Cardiac muscle cell (in vitro differentiated cells and primary cell): ENCODE data around the gene DDIT4. TPM values are rescaled to one million over a fixed set of nuclear protein-coding genes. Genes with fewer than 3 reads are reported as not detected.
A peak's percentile ranks its signal among the peaks of the same experiment; 100 is the strongest.

Experiments used
- DNase-seq, 2 donors: peaks; one replicate each; pipeline versions ENCODE4 v3.0.0 to v3.0.0-alpha.2; 2010 to 2017; ENCODE audit warnings: low read depth in 1 of 2, low spot score in 1 of 2
- H3K27ac ChIP-seq: fragments of 200-600 bp; sonication (generic); 2 replicates; pipeline ENCODE4 v1.5.1; 2016
- H3K27me3 ChIP-seq: fragments of 200-600 bp; sonication (generic); 2 replicates; pipeline ENCODE4 v1.6.0; 2016; ENCODE audit warnings: control low read depth
- H3K36me3 ChIP-seq: fragments of 200-600 bp; sonication (generic); 2 replicates; pipeline ENCODE4 v1.5.1; 2016; ENCODE audit warnings: control low read depth
- H3K4me1 ChIP-seq: fragments of 200-600 bp; sonication (generic); 2 replicates; pipeline ENCODE4 v1.8.1; 2017; ENCODE audit warnings: low read depth, mild to moderate bottlenecking, mixed run types
- H3K4me3 ChIP-seq: fragments of 200-600 bp; sonication (generic); 2 replicates; pipeline ENCODE4 v1.5.1; 2016; ENCODE audit warnings: mild to moderate bottlenecking
- H3K9me3 ChIP-seq: fragments of 200-600 bp; sonication (generic); 2 replicates; pipeline ENCODE4 v1.5.1; 2017; ENCODE audit warnings: low read depth, mild to moderate bottlenecking, control low read depth
- CTCF ChIP-seq: IDR thresholded peaks from 2 replicates; pipeline ENCODE4 v1.5.1; 2012; ENCODE audit warnings: low read depth, mild to moderate bottlenecking, low read length
- polyA plus RNA-seq: library from polyadenylated mRNA; unstranded; fragments of >200 nt; fragmentation: Nextera tagmentation; extraction: Ambion mirVana; gene quantifications from 2 replicates; pipeline ENCODE4 v1.2.1, GENCODE V29; 2016
- total RNA-seq: library from RNA; depleted of rRNA; stranded (reverse); fragments of >200 nt; gene quantifications from 2 replicates; pipeline ENCODE4 v1.2.3, GENCODE V29; 2016

The DDIT4 gene
- total and polyA plus RNA-seq, 2 experiments from 2014 or later: 210 to 213 TPM

GRCh38 chr10:72309290-72310240 lies 35.8 kb downstream of the DDIT4 start:
- Histone ChIP-seq H3K36me3 (no peaks in the 10 kb centered on the region), H3K9me3 (no peaks in the 10 kb centered on the region), H3K27me3 (no peaks in the 10 kb centered on the region), H3K4me3 (no peak overlapping the region), H3K27ac (no peak overlapping the region), H3K4me1 (peaks cover 7% of the 10 kb centered on the region)
- DNase-seq: peak in 1 of 2 donors; percentile 85
- TF ChIP-seq CTCF: no peak

GRCh38 chr10:72310241-72310633 lies 36.5 kb downstream of the DDIT4 start:
- peak in 1 of 2 donors; percentile 51 for DNase-seq
- Histone ChIP-seq H3K36me3 (no peaks in the 10 kb centered on the region), H3K27ac (no peak overlapping the region), H3K4me3 (no peak overlapping the region), H3K27me3 (no peaks in the 10 kb centered on the region), H3K9me3 (no peaks in the 10 kb centered on the region), H3K4me1 (peaks cover 7% of the 10 kb centered on the region)
- TF ChIP-seq CTCF: no peak

- DNase-seq: no peak
- no peak overlapping the region for H3K4me3 ChIP-seq
- TF ChIP-seq CTCF: no peak
Measured at GRCh38 chr10:72310636-72311035, 36.9 kb downstream of the DDIT4 start.

GRCh38 chr10:72311667-72312066 lies 37.9 kb downstream of the DDIT4 start:
- no peak for DNase-seq
- H3K36me3 ChIP-seq: no peaks in the 10 kb centered on the region
- H3K9me3 ChIP-seq: no peaks in the 10 kb centered on the region
- H3K27me3 ChIP-seq: no peaks in the 10 kb centered on the region
- TF ChIP-seq CTCF: no peak
- H3K4me1 ChIP-seq: peaks cover 7% of the 10 kb centered on the region
- H3K4me3 ChIP-seq: no peak overlapping the region
- H3K27ac ChIP-seq: no peak overlapping the region

More at GRCh38 chr10:72310636-72311035, 36.9 kb downstream of the DDIT4 start:
- H3K9me3 ChIP-seq: no peaks in the 10 kb centered on the region
- H3K36me3 ChIP-seq: no peaks in the 10 kb centered on the region
- H3K27ac ChIP-seq: no peak overlapping the region
- peaks cover 7% of the 10 kb centered on the region for H3K4me1 ChIP-seq
- no peaks in the 10 kb centered on the region for H3K27me3 ChIP-seq

- no peaks in the 10 kb centered on the region for H3K36me3 ChIP-seq
- no peak for TF ChIP-seq CTCF
- H3K4me1 ChIP-seq: peaks cover 7% of the 10 kb centered on the region
- DNase-seq: no peak
- no peaks in the 10 kb centered on the region for H3K27me3 ChIP-seq
- no peak overlapping the region for H3K27ac ChIP-seq
- no peak overlapping the region for H3K4me3 ChIP-seq
- no peaks in the 10 kb centered on the region for H3K9me3 ChIP-seq
Measured at GRCh38 chr10:72312865-72313391, 39.2 kb downstream of the DDIT4 start.
